KOPT-K1 (cell line): ENCODE data around the gene AFAP1.

Source experiments
- H3K27ac ChIP-seq: fragments of 200-600 bp; sonication (generic); 2 replicates; pipeline ENCODE4 v1.5.1; 2016; ENCODE audit warnings: antibody characterized with exemption, mild to moderate bottlenecking, low read depth, low read length; ENCODE audit not compliant: poor library complexity, severe bottlenecking
- H3K36me3 ChIP-seq: fragments of 200-600 bp; sonication (generic); 2 replicates; pipeline ENCODE4 v1.5.1; 2017; ENCODE audit warnings: antibody characterized with exemption, mild to moderate bottlenecking, low read length, moderate library complexity; ENCODE audit not compliant: insufficient read depth
- H3K9me3 ChIP-seq: fragments of 200-600 bp; sonication (generic); 2 replicates; pipeline ENCODE4 v1.5.1; 2017; ENCODE audit warnings: antibody characterized with exemption, low read length, mild to moderate bottlenecking; ENCODE audit not compliant: insufficient read depth, poor library complexity, severe bottlenecking

The AFAP1 gene

GRCh38 chr4:7806338-7807090 lies 133.1 kb downstream of the AFAP1 start:
- H3K9me3 ChIP-seq = no peaks in the 10 kb centered on the region
- H3K27ac ChIP-seq = no peak overlapping the region
- H3K36me3 ChIP-seq = no peaks in the 10 kb centered on the region

GRCh38 chr4:7805533-7806337 lies 133.9 kb downstream of the AFAP1 start:
- H3K36me3 ChIP-seq = no peaks in the 10 kb centered on the region
- no peak overlapping the region for H3K27ac ChIP-seq
- H3K9me3 ChIP-seq = no peaks in the 10 kb centered on the region

DNA sequence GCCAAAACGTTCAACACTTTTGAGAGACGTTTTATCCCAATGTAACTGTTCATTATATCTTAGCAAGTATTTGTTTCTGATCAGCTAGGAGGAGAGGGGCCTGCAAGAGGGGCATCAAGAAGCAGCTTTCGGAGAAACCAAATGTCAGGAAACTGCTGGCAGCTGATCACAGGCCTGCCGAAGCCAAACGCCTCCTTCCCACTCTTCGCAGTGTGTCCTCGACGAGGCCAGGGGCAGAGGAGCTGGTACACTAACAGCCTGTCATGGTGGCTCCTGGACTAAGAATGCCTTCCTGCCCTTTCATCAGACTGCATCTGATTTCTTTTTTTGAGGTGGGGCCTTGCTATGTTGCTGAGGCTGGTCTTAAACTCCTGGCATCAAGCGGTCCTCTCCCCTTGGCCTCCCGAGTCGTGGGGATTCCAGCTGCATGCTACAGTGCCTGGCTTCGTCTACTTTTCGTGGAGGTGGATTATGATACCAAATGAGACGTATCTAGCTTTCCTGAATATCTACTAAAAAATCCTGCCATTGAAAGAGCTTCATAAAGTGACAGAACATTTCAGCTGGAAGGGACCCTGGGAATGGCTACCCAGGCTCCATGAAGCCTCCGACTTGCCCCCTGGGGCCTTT lies 134.8 kb downstream of the AFAP1 start:
- no peaks in the 10 kb centered on the region for H3K9me3 ChIP-seq
- no peak overlapping the region for H3K27ac ChIP-seq
- no peaks in the 10 kb centered on the region for H3K36me3 ChIP-seq

DNA sequence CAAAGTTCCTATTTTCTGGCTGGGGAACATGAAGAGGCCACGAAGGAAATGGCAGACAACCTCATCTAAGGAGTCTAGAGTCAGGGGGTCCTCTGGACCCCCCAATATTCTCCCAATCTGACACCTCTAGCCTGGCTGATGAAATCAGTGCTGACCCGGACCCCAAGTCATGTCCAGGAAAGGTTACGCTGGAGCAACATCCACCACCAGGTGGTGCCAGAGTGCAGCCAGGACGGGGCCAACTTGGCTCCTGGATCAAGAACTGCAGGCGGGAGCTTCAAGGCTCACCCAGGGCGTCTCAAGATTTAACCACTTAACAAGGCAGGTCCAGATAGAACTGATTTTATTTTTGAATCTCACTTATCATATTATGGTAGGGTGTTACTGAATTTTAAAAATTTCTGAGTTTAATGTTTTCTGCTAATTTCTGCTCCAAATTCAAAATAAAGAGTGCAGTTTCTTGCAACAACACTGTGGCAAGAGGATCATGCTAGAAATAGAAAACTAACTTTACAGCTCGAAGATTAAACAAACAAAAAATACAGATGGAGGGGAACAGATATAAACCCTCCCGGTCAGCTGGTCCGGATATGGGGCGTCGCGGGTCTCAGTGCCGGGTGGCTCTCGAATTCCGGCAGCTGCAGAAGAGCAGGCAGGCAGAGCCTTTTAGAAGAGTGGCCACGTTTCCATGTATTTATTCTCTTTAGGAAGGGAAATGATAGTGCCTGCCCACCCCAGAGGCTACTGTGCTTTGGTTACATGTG lies 135.5 kb downstream of the AFAP1 start:
- Histone ChIP-seq H3K27ac (no peak overlapping the region), H3K9me3 (no peaks in the 10 kb centered on the region), H3K36me3 (no peaks in the 10 kb centered on the region)

DNA sequence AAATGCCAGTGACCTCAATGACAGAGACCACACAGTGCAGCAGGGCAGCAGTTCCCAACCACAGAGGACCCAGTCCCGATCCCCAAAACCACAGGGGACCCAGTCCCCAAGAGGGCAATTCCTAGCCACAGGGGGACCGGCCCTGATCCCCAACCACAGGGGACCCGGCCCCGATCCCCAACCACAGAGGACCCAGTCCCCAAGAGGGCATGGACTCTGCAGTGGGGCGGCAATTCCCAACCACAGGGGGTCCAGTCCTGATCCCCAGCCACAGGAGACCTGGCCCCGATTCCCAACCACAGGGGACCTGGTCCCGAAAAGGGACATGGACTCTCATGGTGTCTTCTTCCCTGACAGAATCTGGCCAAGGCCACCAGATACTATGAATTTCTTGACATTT lies 136.3 kb downstream of the AFAP1 start:
- no peak overlapping the region for H3K27ac ChIP-seq
- no peaks in the 10 kb centered on the region for H3K9me3 ChIP-seq
- H3K36me3 ChIP-seq = no peaks in the 10 kb centered on the region

DNA sequence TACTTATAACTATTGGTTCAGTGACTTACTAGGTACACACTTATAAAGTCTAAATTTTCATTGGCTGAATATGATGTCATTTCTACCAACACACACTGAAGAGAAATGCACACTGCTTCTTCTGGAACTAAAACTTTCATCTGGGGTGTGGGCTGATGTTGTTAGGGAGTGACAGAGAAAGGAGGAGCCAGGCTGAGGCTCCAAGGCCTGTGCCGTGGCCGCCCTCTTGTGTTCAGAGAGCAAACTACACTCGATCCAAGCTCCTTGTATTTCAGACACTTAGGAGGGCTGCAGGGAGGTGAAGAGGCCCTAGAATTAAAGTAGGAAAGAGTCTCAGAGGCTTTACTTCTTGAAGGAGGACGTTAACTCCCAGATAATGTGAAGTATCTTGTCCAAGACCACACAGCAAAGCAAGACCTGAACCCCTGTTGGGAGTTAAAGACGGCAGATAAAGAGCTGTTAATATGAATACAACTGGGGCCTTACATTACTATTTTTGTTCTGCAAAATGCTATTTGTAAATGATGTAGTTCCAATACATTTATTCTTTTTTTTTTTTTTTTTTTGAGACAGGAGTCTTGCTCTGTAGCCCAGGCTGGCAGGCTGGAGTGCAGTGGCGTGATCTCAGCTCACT lies 137.5 kb downstream of the AFAP1 start:
- Histone ChIP-seq H3K36me3 (no peaks in the 10 kb centered on the region), H3K27ac (no peak overlapping the region), H3K9me3 (no peaks in the 10 kb centered on the region)

DNA sequence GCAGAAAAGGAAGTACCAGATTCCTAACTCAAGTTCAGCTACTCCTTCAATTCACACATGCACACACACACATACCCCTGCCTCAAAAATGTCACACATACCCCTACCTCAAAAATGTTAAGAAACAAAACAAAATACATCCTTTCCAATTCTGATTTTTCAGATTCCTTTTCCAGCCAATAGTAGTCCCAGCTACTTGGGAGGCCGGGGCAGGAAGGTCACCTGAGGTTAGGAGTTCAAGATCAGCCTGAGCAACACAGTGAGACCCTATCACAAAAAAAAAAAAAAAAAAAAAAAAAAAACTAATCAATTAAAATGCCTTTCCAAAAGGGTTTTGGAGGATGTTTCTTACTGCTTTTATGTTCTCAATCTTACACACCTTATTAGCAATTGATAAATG lies 138.0 kb downstream of the AFAP1 start:
- no peaks in the 10 kb centered on the region for H3K9me3 ChIP-seq
- H3K36me3 ChIP-seq = no peaks in the 10 kb centered on the region
- H3K27ac ChIP-seq = no peak overlapping the region

- no peaks in the 10 kb centered on the region for H3K36me3 ChIP-seq
- H3K9me3 ChIP-seq = no peaks in the 10 kb centered on the region
- H3K27ac ChIP-seq = no peak overlapping the region
These were observed 138.7 kb downstream of the AFAP1 start for GRCh38 chr4:7801001-7801400.

- Histone ChIP-seq H3K9me3 (no peaks in the 10 kb centered on the region), H3K27ac (no peak overlapping the region), H3K36me3 (no peaks in the 10 kb centered on the region)
These were observed 139.3 kb downstream of the AFAP1 start for GRCh38 chr4:7800410-7800809.

GRCh38 chr4:7799736-7800135 lies 139.9 kb downstream of the AFAP1 start:
- Histone ChIP-seq H3K27ac (no peak overlapping the region), H3K9me3 (no peaks in the 10 kb centered on the region), H3K36me3 (no peaks in the 10 kb centered on the region)

GRCh38 chr4:7799306-7799705 lies 140.4 kb downstream of the AFAP1 start:
- Histone ChIP-seq H3K36me3 (no peaks in the 10 kb centered on the region), H3K27ac (no peak overlapping the region), H3K9me3 (no peaks in the 10 kb centered on the region)

DNA sequence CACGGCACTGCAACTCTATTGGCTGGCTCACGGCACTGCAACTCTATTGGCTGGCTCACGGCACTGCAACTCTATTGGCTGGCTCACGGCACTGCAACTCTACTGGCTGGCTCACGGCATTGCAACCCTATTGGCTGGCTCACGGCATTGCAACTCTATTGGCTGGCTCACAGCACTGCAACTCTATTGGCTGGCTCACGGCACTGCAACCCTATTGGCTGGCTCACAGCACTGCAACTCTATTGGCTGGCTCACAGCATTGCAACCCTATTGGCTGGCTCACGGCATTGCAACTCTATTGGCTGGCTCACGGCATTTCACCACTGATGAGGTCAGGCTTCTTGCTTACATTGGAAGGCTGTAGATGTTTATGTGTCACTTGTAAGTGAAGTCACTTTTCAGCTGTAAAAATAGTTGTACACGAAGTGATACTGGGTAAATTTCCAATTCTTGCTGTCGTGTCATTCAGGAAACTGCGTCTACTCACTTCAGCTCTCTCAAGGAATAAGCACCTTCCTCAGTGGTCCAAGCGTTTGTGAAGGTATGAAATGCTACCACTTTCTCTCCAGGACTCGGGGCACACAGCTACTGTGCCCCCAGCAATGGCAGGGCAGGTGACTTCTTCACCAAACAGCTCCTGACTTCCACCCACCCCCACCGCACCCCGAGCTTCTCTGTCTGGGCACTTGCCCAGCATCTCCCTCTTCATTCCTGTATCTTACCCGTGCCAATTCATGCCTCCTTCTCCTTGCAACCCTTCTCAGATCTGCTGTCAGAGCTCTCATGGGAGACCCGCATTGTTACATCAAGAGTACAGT lies 141.3 kb downstream of the AFAP1 start:
- H3K36me3 ChIP-seq = no peaks in the 10 kb centered on the region
- no peak overlapping the region for H3K27ac ChIP-seq
- H3K9me3 ChIP-seq = no peaks in the 10 kb centered on the region

- Histone ChIP-seq H3K27ac (no peak overlapping the region), H3K36me3 (no peaks in the 10 kb centered on the region), H3K9me3 (no peaks in the 10 kb centered on the region)
These were observed 142.3 kb downstream of the AFAP1 start for GRCh38 chr4:7797330-7797729.

DNA sequence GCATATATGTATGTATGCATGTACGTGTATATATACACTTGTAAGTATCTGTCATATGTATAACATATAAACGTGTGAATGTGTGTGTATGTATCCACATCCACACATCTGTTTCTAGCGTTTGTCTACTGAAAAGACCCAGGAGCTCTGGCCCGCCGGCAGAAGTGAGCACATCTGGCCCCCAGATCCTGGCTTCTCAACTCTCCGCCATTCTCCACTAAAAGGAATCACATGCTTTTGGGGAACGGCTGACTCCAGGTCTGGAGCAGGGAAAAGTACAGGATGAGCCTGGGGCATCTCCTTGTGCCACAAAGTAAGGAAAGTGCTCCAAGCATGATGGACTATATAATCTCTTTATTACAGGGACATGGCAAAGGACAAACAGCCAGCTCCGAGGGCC lies 143.7 kb downstream of the AFAP1 start:
- Histone ChIP-seq H3K27ac (no peak overlapping the region), H3K36me3 (no peaks in the 10 kb centered on the region)

More for the DNA sequence above, 143.7 kb downstream of the AFAP1 start:
- no peaks in the 10 kb centered on the region for H3K9me3 ChIP-seq
